ENCODE measurements around the gene DUOX2. TPM values are rescaled to one million over a fixed set of nuclear protein-coding genes. Genes with fewer than 3 reads are reported as not detected.

The DUOX2 gene
- polyA plus RNA-seq, 4 donors = 0.38 to 8.7 TPM; not detected in 2

GRCh38 chr15:45129651-45130129, 15.7 kb upstream of the DUOX2 start, which contains the start of the genes DUOX1 and DUOXA1:
DUOX1 (plus strand) TSS chr15:45129994; CDS start chr15:45131967, 1,973 bp downstream.
DUOXA1 (minus strand) TSS chr15:45129879; CDS start chr15:45123014, 6,865 bp downstream.
- Histone ChIP-seq H3K4me1 (ENCODE audit: control insufficient read depth in 3 of 3, insufficient read depth in 2 of 3, low read depth in 1 of 3, low read length in 2 of 3) (peaks cover 0 to 5% (median 0%) of the 10 kb centered on the region in 3 donors), H3K9me3 (ENCODE audit: control insufficient read depth in 2 of 2, insufficient read depth in 1 of 2, low read depth in 1 of 2, low read length in 1 of 2) (no peaks in the 10 kb centered on the region), H3K4me3 (ENCODE audit: low read depth in 1 of 3, low read length in 3 of 3) (peak within 1 kb of the TSS in 1 of 3 donors; percentile 15), H3K27me3 (ENCODE audit: control insufficient read depth in 3 of 3, insufficient read depth in 3 of 3, low read length in 3 of 3) (peaks cover 3 to 65% (median 19%) of the 10 kb centered on the region in 3 donors), H3K27ac (ENCODE audit: low read depth in 1 of 3, low read length in 2 of 3) (no peak within 1 kb of the TSS), H3K36me3 (ENCODE audit: control insufficient read depth in 3 of 3, insufficient read depth in 2 of 3, low read depth in 1 of 3, low read length in 3 of 3) (no peaks in the 10 kb centered on the region)
- DNase-seq = peak; percentile 44 to 50
- WGBS, 3 donors = 3 to 4% (median 3%) methylated on average over 40 to 46 of the region's 46 CpGs
- no peak for FAIRE-seq

- no peak for FAIRE-seq
- Histone ChIP-seq H3K27me3 (ENCODE audit: control insufficient read depth in 3 of 3, insufficient read depth in 3 of 3, low read length in 3 of 3) (peaks cover 3 to 63% (median 15%) of the 10 kb centered on the region in 3 donors), H3K36me3 (ENCODE audit: control insufficient read depth in 3 of 3, insufficient read depth in 2 of 3, low read depth in 1 of 3, low read length in 3 of 3) (no peaks in the 10 kb centered on the region), H3K4me3 (ENCODE audit: low read depth in 1 of 3, low read length in 3 of 3) (peak overlapping the region in 1 of 3 donors; percentile 15), H3K27ac (ENCODE audit: low read depth in 1 of 3, low read length in 2 of 3) (no peak overlapping the region), H3K9me3 (ENCODE audit: control insufficient read depth in 2 of 2, insufficient read depth in 1 of 2, low read depth in 1 of 2, low read length in 1 of 2) (no peaks in the 10 kb centered on the region), H3K4me1 (ENCODE audit: control insufficient read depth in 3 of 3, insufficient read depth in 2 of 3, low read depth in 1 of 3, low read length in 2 of 3) (peaks cover 0 to 5% (median 0%) of the 10 kb centered on the region in 3 donors)
- WGBS, 3 donors = 5 to 11% (median 10%) methylated on average over 38 to 47 of the region's 47 CpGs
- no peak for DNase-seq
These were observed 15.1 kb upstream of the DUOX2 start for GRCh38 chr15:45128971-45129639.

GRCh38 chr15:45126535-45127158, 12.7 kb upstream of the DUOX2 start:
- Histone ChIP-seq H3K27ac (ENCODE audit: low read depth in 1 of 3, low read length in 2 of 3) (no peak overlapping the region), H3K9me3 (ENCODE audit: control insufficient read depth in 2 of 2, insufficient read depth in 1 of 2, low read depth in 1 of 2, low read length in 1 of 2) (no peaks in the 10 kb centered on the region), H3K4me1 (ENCODE audit: control insufficient read depth in 3 of 3, insufficient read depth in 2 of 3, low read depth in 1 of 3, low read length in 2 of 3) (peaks cover 0 to 5% (median 0%) of the 10 kb centered on the region in 3 donors), H3K4me3 (ENCODE audit: low read depth in 1 of 3, low read length in 3 of 3) (no peak overlapping the region), H3K36me3 (ENCODE audit: control insufficient read depth in 3 of 3, insufficient read depth in 2 of 3, low read depth in 1 of 3, low read length in 3 of 3) (no peaks in the 10 kb centered on the region), H3K27me3 (ENCODE audit: control insufficient read depth in 3 of 3, insufficient read depth in 3 of 3, low read length in 3 of 3) (peaks cover 3 to 65% (median 16%) of the 10 kb centered on the region in 3 donors)
- WGBS, 3 donors = 53 to 67% (median 64%) methylated on average over 2 of the region's 2 CpGs
- FAIRE-seq = no peak
- DNase-seq = peak; percentile 39 to 63

DNA sequence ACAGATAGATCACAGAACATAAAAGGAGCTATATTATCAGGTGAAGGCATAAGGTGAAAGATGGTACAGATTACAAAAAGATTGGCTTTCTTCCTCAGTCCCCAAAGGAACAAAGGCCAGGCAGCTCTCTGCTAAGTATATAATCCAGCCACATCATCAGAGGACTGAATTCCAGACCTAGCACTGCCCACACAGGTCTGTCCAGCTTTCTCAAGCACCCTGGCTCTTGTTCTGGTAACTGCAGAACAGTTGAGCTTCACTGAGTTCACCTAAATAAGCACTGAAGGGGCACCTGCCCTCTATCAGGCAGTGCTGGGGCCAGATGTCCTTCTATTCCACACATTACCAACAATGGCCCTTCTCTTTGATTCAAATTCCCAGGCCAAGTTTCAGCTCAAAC, 9.4 kb upstream of the DUOX2 start:
- DNase-seq (no peak), FAIRE-seq (no peak)
- H3K4me1 ChIP-seq (ENCODE audit: control insufficient read depth in 3 of 3, insufficient read depth in 2 of 3, low read depth in 1 of 3, low read length in 2 of 3) = no peaks in the 10 kb centered on the region
- H3K4me3 ChIP-seq (ENCODE audit: low read depth in 1 of 3, low read length in 3 of 3) = no peak overlapping the region
- H3K27me3 ChIP-seq (ENCODE audit: control insufficient read depth in 3 of 3, insufficient read depth in 3 of 3, low read length in 3 of 3) = peaks cover 3 to 66% (median 5%) of the 10 kb centered on the region in 3 donors
- no peaks in the 10 kb centered on the region for H3K9me3 ChIP-seq (ENCODE audit: control insufficient read depth in 2 of 2, insufficient read depth in 1 of 2, low read depth in 1 of 2, low read length in 1 of 2)
- no peaks in the 10 kb centered on the region for H3K36me3 ChIP-seq (ENCODE audit: control insufficient read depth in 3 of 3, insufficient read depth in 2 of 3, low read depth in 1 of 3, low read length in 3 of 3)
- H3K27ac ChIP-seq (ENCODE audit: low read depth in 1 of 3, low read length in 2 of 3) = no peak overlapping the region

GRCh38 chr15:45122719-45123118, 8.7 kb upstream of the DUOX2 start:
- Histone ChIP-seq H3K27ac (ENCODE audit: low read depth in 1 of 3, low read length in 2 of 3) (no peak overlapping the region), H3K27me3 (ENCODE audit: control insufficient read depth in 3 of 3, insufficient read depth in 3 of 3, low read length in 3 of 3) (peaks cover 0 to 63% (median 2%) of the 10 kb centered on the region in 3 donors), H3K4me3 (ENCODE audit: low read depth in 1 of 3, low read length in 3 of 3) (no peak overlapping the region), H3K9me3 (ENCODE audit: control insufficient read depth in 2 of 2, insufficient read depth in 1 of 2, low read depth in 1 of 2, low read length in 1 of 2) (no peaks in the 10 kb centered on the region), H3K4me1 (ENCODE audit: control insufficient read depth in 3 of 3, insufficient read depth in 2 of 3, low read depth in 1 of 3, low read length in 2 of 3) (peaks cover 0 to 2% (median 0%) of the 10 kb centered on the region in 3 donors), H3K36me3 (ENCODE audit: control insufficient read depth in 3 of 3, insufficient read depth in 2 of 3, low read depth in 1 of 3, low read length in 3 of 3) (no peaks in the 10 kb centered on the region)
- no peak for FAIRE-seq
- DNase-seq = no peak
- 85 to 94% (median 87%) methylated on average over 7 of the region's 7 CpGs for WGBS, 3 donors

GRCh38 chr15:45121706-45122417, 7.9 kb upstream of the DUOX2 start:
- peaks cover 0 to 67% (median 11%) of the 10 kb centered on the region in 3 donors for H3K27me3 ChIP-seq (ENCODE audit: control insufficient read depth in 3 of 3, insufficient read depth in 3 of 3, low read length in 3 of 3)
- peaks cover 0 to 8% (median 0%) of the 10 kb centered on the region in 3 donors for H3K4me1 ChIP-seq (ENCODE audit: control insufficient read depth in 3 of 3, insufficient read depth in 2 of 3, low read depth in 1 of 3, low read length in 2 of 3)
- no peaks in the 10 kb centered on the region for H3K36me3 ChIP-seq (ENCODE audit: control insufficient read depth in 3 of 3, insufficient read depth in 2 of 3, low read depth in 1 of 3, low read length in 3 of 3)
- H3K27ac ChIP-seq (ENCODE audit: low read depth in 1 of 3, low read length in 2 of 3) = no peak overlapping the region
- no peaks in the 10 kb centered on the region for H3K9me3 ChIP-seq (ENCODE audit: control insufficient read depth in 2 of 2, insufficient read depth in 1 of 2, low read depth in 1 of 2, low read length in 1 of 2)
- H3K4me3 ChIP-seq (ENCODE audit: low read depth in 1 of 3, low read length in 3 of 3) = no peak overlapping the region
- 58 to 67% (median 58%) methylated on average over 9 of the region's 9 CpGs for WGBS, 3 donors
- FAIRE-seq (no peak), DNase-seq (no peak)

GRCh38 chr15:45121020-45121419, 7.0 kb upstream of the DUOX2 start:
- WGBS, 3 donors = 79 to 90% (median 86%) methylated on average over 3 of the region's 3 CpGs
- no peak for DNase-seq

More at GRCh38 chr15:45121020-45121419, 7.0 kb upstream of the DUOX2 start:
- Histone ChIP-seq H3K4me3 (ENCODE audit: low read depth in 1 of 3, low read length in 3 of 3) (no peak overlapping the region), H3K36me3 (ENCODE audit: control insufficient read depth in 3 of 3, insufficient read depth in 2 of 3, low read depth in 1 of 3, low read length in 3 of 3) (no peaks in the 10 kb centered on the region), H3K9me3 (ENCODE audit: control insufficient read depth in 2 of 2, insufficient read depth in 1 of 2, low read depth in 1 of 2, low read length in 1 of 2) (no peaks in the 10 kb centered on the region), H3K4me1 (ENCODE audit: control insufficient read depth in 3 of 3, insufficient read depth in 2 of 3, low read depth in 1 of 3, low read length in 2 of 3) (peaks cover 0 to 8% (median 0%) of the 10 kb centered on the region in 3 donors), H3K27ac (ENCODE audit: low read depth in 1 of 3, low read length in 2 of 3) (no peak overlapping the region), H3K27me3 (ENCODE audit: control insufficient read depth in 3 of 3, insufficient read depth in 3 of 3, low read length in 3 of 3) (peaks cover 0 to 76% (median 19%) of the 10 kb centered on the region in 3 donors)
- FAIRE-seq = no peak
